ENCODE data around the gene PRKX. TPM values are rescaled to one million over a fixed set of nuclear protein-coding genes. Genes with fewer than 3 reads are reported as not detected.

PRKX gene
- total and polyA plus RNA-seq, 2 of the 13 experiments (the other 11 are each of a cell fraction or from before 2014, with no cell fraction given), result 0.01 to 0.15 TPM

DNA sequence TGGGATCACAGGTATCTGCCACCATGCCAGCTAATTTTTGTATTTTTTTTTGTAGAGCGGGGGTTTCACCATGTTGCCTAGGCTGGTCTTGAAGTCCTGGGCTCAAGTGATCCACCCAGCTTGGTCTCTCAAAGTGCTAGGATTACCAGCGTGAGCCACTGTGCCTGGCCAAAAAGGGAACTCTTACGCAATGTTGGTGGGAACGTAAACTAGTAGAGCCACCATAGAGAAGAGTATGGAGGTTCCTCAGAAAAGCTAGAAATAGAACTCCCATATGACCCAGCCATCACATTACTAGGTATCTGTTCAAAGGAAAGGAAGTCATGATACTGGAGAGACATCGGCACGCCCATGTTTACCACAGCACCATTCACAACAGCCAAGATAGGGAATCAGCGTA lies 85.9 kb downstream of the PRKX start:
- CTCF ChIA-PET (ENCODE audit: low intra/inter-chr PET ratio, low total read pairs), result no interaction called here
- POLR2A ChIA-PET, result no interaction called here
- no peaks in the 10 kb centered on the region for H3K79me2 ChIP-seq (ENCODE audit: insufficient read depth, low read length)
- DNase-seq (ENCODE audit: low spot score) (no peak), ATAC-seq (no peak), FAIRE-seq (no peak)
- H3K9me3 ChIP-seq (ENCODE audit: low read length), result no peaks in the 10 kb centered on the region
- no TSS peak for BruUV-seq (replicated peaks)
- H3K4me1 ChIP-seq (ENCODE audit: insufficient read depth, low read length), result no peaks in the 10 kb centered on the region
- WGBS (ENCODE audit: low lambda C conversion rate), result 69% methylated on average over 6 of the region's 7 CpGs
- in situ Hi-C loops (cut with HindIII; ENCODE audit: extremely low pct_ligation_motif_present, low pct_unique_long_range_greater_than_20kb), result no loop called here
- no peak overlapping the region for H3K4me3 ChIP-seq (replicated peaks in 1 of 3; ENCODE audit: insufficient read depth in 1 of 3, low read depth in 2 of 3, low read length in 3 of 3)
- H3K27me3 ChIP-seq (ENCODE audit: control insufficient read depth in 1 of 2, insufficient read depth in 2 of 2, low read length in 2 of 2), result no peaks in the 10 kb centered on the region
- intact Hi-C loops (cut with micrococcal nuclease; ENCODE audit: unreplicated experiment), result no loop called here
- H4K20me1 ChIP-seq (ENCODE audit: insufficient read depth, low read length), result no peaks in the 10 kb centered on the region
- no peaks in the 10 kb centered on the region for H3K36me3 ChIP-seq (replicated peaks in 1 of 2; ENCODE audit: control insufficient read depth in 1 of 2, insufficient read depth in 2 of 2, low read length in 2 of 2)
- no peak overlapping the region for H3K9ac ChIP-seq (ENCODE audit: insufficient read depth, low read depth, low read length)
- H3K4me2 ChIP-seq (ENCODE audit: low read depth, low read length), result no peak overlapping the region
- H3K27ac ChIP-seq (ENCODE audit: extremely low read length, insufficient read depth, low read length), result no peak overlapping the region
- 0 out of 2 replicates have a peak, but pooled peaks have one; percentile 33 for TF ChIP-seq CEBPB (IDR thresholded peaks at IDR 0.05; ENCODE audit: borderline replicate concordance, low read depth, low read length)
- TF ChIP-seq FOXA1 (IDR thresholded peaks at IDR 0.05), result no peak
- no peak for TF ChIP-seq FOXA1 (CRISPR knock-in tag; IDR thresholded peaks at IDR 0.05)
- no peak overlapping the region for H2AFZ ChIP-seq (ENCODE audit: low read length)

- no peaks in the 10 kb centered on the region for H3K27me3 ChIP-seq (ENCODE audit: control insufficient read depth in 1 of 2, insufficient read depth in 2 of 2, low read length in 2 of 2)
- no peak overlapping the region for H2AFZ ChIP-seq (ENCODE audit: low read length)
- intact Hi-C loops (cut with micrococcal nuclease; ENCODE audit: unreplicated experiment) (no loop called here), in situ Hi-C loops (cut with HindIII; ENCODE audit: extremely low pct_ligation_motif_present, low pct_unique_long_range_greater_than_20kb) (no loop called here)
- ChIA-PET POLR2A (no interaction called here), CTCF (ENCODE audit: low intra/inter-chr PET ratio, low total read pairs) (no interaction called here)
- ATAC-seq (no peak), FAIRE-seq (no peak), DNase-seq (ENCODE audit: low spot score) (no peak)
- no peaks in the 10 kb centered on the region for H3K79me2 ChIP-seq (ENCODE audit: insufficient read depth, low read length)
- H4K20me1 ChIP-seq (ENCODE audit: insufficient read depth, low read length), result no peaks in the 10 kb centered on the region
- no peak overlapping the region for H3K4me2 ChIP-seq (ENCODE audit: low read depth, low read length)
- H3K9me3 ChIP-seq (ENCODE audit: low read length), result no peaks in the 10 kb centered on the region
- H3K36me3 ChIP-seq (replicated peaks in 1 of 2; ENCODE audit: control insufficient read depth in 1 of 2, insufficient read depth in 2 of 2, low read length in 2 of 2), result no peaks in the 10 kb centered on the region
- H3K27ac ChIP-seq (ENCODE audit: extremely low read length, insufficient read depth, low read length), result no peak overlapping the region
- WGBS (ENCODE audit: low lambda C conversion rate), result 33% methylated on average over 6 of the region's 6 CpGs
- no peak overlapping the region for H3K4me3 ChIP-seq (replicated peaks in 1 of 3; ENCODE audit: insufficient read depth in 1 of 3, low read depth in 2 of 3, low read length in 3 of 3)
- H3K4me1 ChIP-seq (ENCODE audit: insufficient read depth, low read length), result no peaks in the 10 kb centered on the region
- BruUV-seq (replicated peaks), result no TSS peak
- no peak overlapping the region for H3K9ac ChIP-seq (ENCODE audit: insufficient read depth, low read depth, low read length)
- TF ChIP-seq AHDC1 (CRISPR knock-in tag; IDR thresholded peaks at IDR 0.05; ENCODE audit: borderline replicate concordance), result no peak
- TF ChIP-seq ZSCAN12 (CRISPR knock-in tag; IDR thresholded peaks at IDR 0.05), result no peak
- TF ChIP-seq ZNF510 (CRISPR knock-in tag; IDR thresholded peaks at IDR 0.05; ENCODE audit: low read depth), result no peak
- TF ChIP-seq ZGPAT (CRISPR knock-in tag; IDR thresholded peaks at IDR 0.05), result no peak
- TF ChIP-seq SRF (IDR thresholded peaks at IDR 0.05; ENCODE audit: low read depth, low read length), result no peak
- no peak for TF ChIP-seq KDM3A (CRISPR knock-in tag; IDR thresholded peaks at IDR 0.05; ENCODE audit: low read depth)
- TF ChIP-seq TGIF2 (CRISPR knock-in tag; IDR thresholded peaks at IDR 0.05), result no peak
- TF ChIP-seq MIER3 (CRISPR knock-in tag; IDR thresholded peaks at IDR 0.05; ENCODE audit: borderline replicate concordance), result no peak
- no peak for TF ChIP-seq ZNF562 (CRISPR knock-in tag; IDR thresholded peaks at IDR 0.05; ENCODE audit: borderline replicate concordance)
- no peak for TF ChIP-seq ZNF570 (CRISPR knock-in tag; IDR thresholded peaks at IDR 0.05; ENCODE audit: borderline replicate concordance)
Observed at GRCh38 chrX:3621414-3621813, 92.0 kb downstream of the PRKX start.
